ENCODE results near the gene RNF38.
A peak's percentile ranks its signal among the peaks of the same experiment; 100 is the strongest.

- TF ChIP-seq CTCF (IDR thresholded peaks at IDR 0.05) (peak; percentile 65 to 84 (median 75)), POLR2A (IDR thresholded peaks at IDR 0.05) (no peak), EP300 (IDR thresholded peaks at IDR 0.05) (no peak)
Observed at GRCh38 chr9:36328798-36329411, 71.2 kb downstream of the RNF38 start.
